DND-41 (cell line): ENCODE measurements around the gene MAPK8IP1.

ENCODE experiments used
- ATAC-seq: fragments of 200-7000 bp; cut with Tn5 transposase; 3 replicates; pipeline ENCODE4 v1.9.1; 2021; ENCODE audit warnings: low read depth; ENCODE audit not compliant: insufficient read depth
- DNase-seq: peaks from one replicate; pipeline ENCODE4 v3.0.0-alpha.2; 2020
- H2AFZ ChIP-seq: 2 replicates; pipeline ENCODE4 v1.6.0; 2012; ENCODE audit warnings: low read depth, low read length
- H3K27ac ChIP-seq: 2 replicates; pipeline ENCODE4 v1.5.1; 2012; ENCODE audit warnings: low read length, inconsistent platforms
- H3K27me3 ChIP-seq: fragments of 200-600 bp; sonication (generic); 2 replicates; pipeline ENCODE4 v1.6.0; 2012; ENCODE audit warnings: low read length, mild to moderate bottlenecking, inconsistent platforms; ENCODE audit not compliant: insufficient read depth, poor library complexity
- H3K36me3 ChIP-seq: 2 replicates; pipeline ENCODE4 v1.5.1; 2012; ENCODE audit warnings: low read length, inconsistent platforms; ENCODE audit not compliant: insufficient read depth
- H3K4me1 ChIP-seq: 2 replicates; pipeline ENCODE4 v1.5.1; 2012; ENCODE audit warnings: mild to moderate bottlenecking, low read length; ENCODE audit not compliant: insufficient read depth
- H3K4me2 ChIP-seq: 2 replicates; pipeline ENCODE4 v1.6.0; 2012; ENCODE audit warnings: mild to moderate bottlenecking, moderate library complexity, low read length, inconsistent platforms; ENCODE audit not compliant: insufficient read depth
- H3K4me3 ChIP-seq, 2 experiments: fragments of 200-600 bp in 1 of 2; shearing (Covaris generic) in 1 of 2; 2 replicates each; pipeline ENCODE4 v1.5.1; 2012 to 2016; ENCODE audit warnings: inconsistent platforms in 2 of 2, low read length in 2 of 2, mild to moderate bottlenecking in 2 of 2, low read depth in 1 of 2, moderate library complexity in 1 of 2
- H3K79me2 ChIP-seq: 2 replicates; pipeline ENCODE4 v1.6.0; 2012; ENCODE audit warnings: low read length, inconsistent platforms; ENCODE audit not compliant: insufficient read depth
- H3K9ac ChIP-seq: 2 replicates; pipeline ENCODE4 v1.6.0; 2012; ENCODE audit warnings: low read depth, mild to moderate bottlenecking, inconsistent platforms, low read length, moderate library complexity
- H3K9me3 ChIP-seq: 2 replicates; pipeline ENCODE4 v1.5.1; 2012; ENCODE audit warnings: low read length, moderate library complexity, mild to moderate bottlenecking, inconsistent platforms; ENCODE audit not compliant: insufficient read depth, severe bottlenecking
- H4K20me1 ChIP-seq: 2 replicates; pipeline ENCODE4 v1.6.0; 2012; ENCODE audit warnings: low read length; ENCODE audit not compliant: insufficient read depth
- CTCF ChIP-seq: IDR thresholded peaks from 2 replicates; pipeline ENCODE4 v1.5.1; 2012; ENCODE audit warnings: borderline replicate concordance, low read length, moderate library complexity, mild to moderate bottlenecking; ENCODE audit not compliant: poor library complexity, severe bottlenecking; ENCODE audit errors: extremely low read depth
- EZH2 ChIP-seq: IDR thresholded peaks from 3 replicates; pipeline ENCODE4 v1.6.1; 2012; ENCODE audit warnings: borderline replicate concordance, low read depth, mild to moderate bottlenecking, moderate library complexity, low read length, inconsistent platforms; ENCODE audit not compliant: severe bottlenecking

Gene MAPK8IP1

DNA sequence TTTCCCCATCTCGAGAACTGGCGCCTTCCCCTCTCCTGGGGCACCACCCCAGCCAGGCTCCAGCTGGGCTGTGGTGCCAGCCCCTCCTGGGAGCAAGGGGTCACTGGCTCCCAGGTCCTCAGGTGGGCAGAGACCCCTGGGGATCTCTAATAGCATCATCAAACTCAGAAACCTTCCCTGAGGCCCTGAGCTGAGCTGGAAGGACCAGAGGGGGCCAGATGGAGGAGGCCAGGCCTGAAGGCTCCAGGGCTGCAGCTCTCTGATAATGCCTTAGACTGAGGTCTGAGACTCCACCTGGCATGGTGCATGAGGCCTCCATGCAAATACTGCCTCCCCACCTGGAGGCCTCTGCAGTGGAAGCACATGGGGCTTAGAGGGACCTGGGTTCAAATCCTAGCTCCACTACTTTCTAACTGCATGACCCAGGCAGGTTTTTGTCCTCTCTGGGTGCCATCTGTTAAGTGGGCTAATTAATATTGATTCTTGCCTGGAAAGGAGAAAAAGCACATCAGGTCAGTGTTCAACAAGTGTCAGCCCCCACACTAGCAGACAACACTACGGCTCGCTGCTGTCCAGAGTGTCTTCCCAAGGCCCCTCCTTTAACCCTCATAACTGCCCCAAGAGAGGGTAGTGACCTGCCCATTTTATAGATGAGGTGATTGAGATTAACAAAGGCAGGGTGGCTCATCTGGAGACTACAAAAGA is 1.5 kb downstream of the MAPK8IP1 start:
- Histone ChIP-seq H3K4me1 (peaks cover 13% of the 10 kb centered on the region), H3K4me3 (no peak overlapping the region), H3K27ac (no peak overlapping the region), H3K27me3 (no peaks in the 10 kb centered on the region), H3K4me2 (no peak overlapping the region), H3K9me3 (no peaks in the 10 kb centered on the region), H3K9ac (no peak overlapping the region), H2AFZ (no peak overlapping the region), H3K79me2 (no peaks in the 10 kb centered on the region), H4K20me1 (peaks cover 22% of the 10 kb centered on the region), H3K36me3 (0 out of 2 replicates have a peak, but pooled peaks cover 2% of the 10 kb centered on the region)
- no peak for TF ChIP-seq CTCF
- TF ChIP-seq EZH2 = no peak
- ATAC-seq (no peak), DNase-seq (no peak)

- Histone ChIP-seq H2AFZ (no peak overlapping the region), H3K79me2 (no peaks in the 10 kb centered on the region), H3K4me3 (no peak overlapping the region), H4K20me1 (peaks cover 21% of the 10 kb centered on the region), H3K4me2 (no peak overlapping the region), H3K9ac (no peak overlapping the region), H3K36me3 (no peaks in the 10 kb centered on the region), H3K4me1 (peaks cover 13% of the 10 kb centered on the region), H3K9me3 (no peaks in the 10 kb centered on the region), H3K27ac (no peak overlapping the region), H3K27me3 (no peaks in the 10 kb centered on the region)
- ATAC-seq (no peak), DNase-seq (no peak)
- TF ChIP-seq EZH2 (no peak), CTCF (no peak)
Observed at GRCh38 chr11:45887587-45887986, 2.1 kb downstream of the MAPK8IP1 start.

- peaks cover 7% of the 10 kb centered on the region for H4K20me1 ChIP-seq
- no peak for DNase-seq
- H3K9me3 ChIP-seq = no peaks in the 10 kb centered on the region
- no peak overlapping the region for H3K4me3 ChIP-seq
- peaks cover 13% of the 10 kb centered on the region for H3K4me1 ChIP-seq
- H3K27me3 ChIP-seq = no peaks in the 10 kb centered on the region
- H3K36me3 ChIP-seq = no peaks in the 10 kb centered on the region
- H3K9ac ChIP-seq = no peak overlapping the region
- no peak for ATAC-seq
- H3K79me2 ChIP-seq = no peaks in the 10 kb centered on the region
- no peak overlapping the region for H2AFZ ChIP-seq
- H3K4me2 ChIP-seq = no peak overlapping the region
- no peak overlapping the region for H3K27ac ChIP-seq
- TF ChIP-seq CTCF = no peak
- no peak for TF ChIP-seq EZH2
Observed at GRCh38 chr11:45889555-45889954, 4.1 kb downstream of the MAPK8IP1 start.

DNA sequence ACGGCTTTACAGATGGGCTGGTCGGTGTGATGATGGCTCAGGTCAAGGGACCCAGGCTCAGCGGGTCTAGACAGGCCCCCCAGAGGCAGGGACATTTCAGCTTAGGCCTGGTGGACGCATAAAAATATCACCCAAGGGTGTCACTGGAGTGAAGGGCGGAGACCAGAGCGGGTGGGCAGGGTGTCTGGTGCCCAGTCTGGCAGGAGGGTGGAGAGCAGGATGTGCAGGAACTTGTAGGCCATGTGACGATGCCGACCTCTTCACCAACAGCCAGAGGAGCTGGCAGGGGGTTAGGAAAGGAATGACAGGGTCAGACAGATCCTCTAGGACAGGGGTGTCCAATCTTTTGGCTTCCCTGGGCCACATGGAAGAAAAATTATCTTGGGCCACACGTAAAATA is 4.5 kb downstream of the MAPK8IP1 start:
- H3K4me3 ChIP-seq = no peak overlapping the region
- DNase-seq (no peak), ATAC-seq (no peak)
- no peak overlapping the region for H3K9ac ChIP-seq
- peaks cover 11% of the 10 kb centered on the region for H3K4me1 ChIP-seq
- TF ChIP-seq EZH2 (no peak), CTCF (no peak)
- H3K27me3 ChIP-seq = no peaks in the 10 kb centered on the region
- H3K4me2 ChIP-seq = no peak overlapping the region
- no peaks in the 10 kb centered on the region for H3K79me2 ChIP-seq
- no peak overlapping the region for H3K27ac ChIP-seq
- H3K36me3 ChIP-seq = no peaks in the 10 kb centered on the region
- peaks cover 3% of the 10 kb centered on the region for H4K20me1 ChIP-seq
- H3K9me3 ChIP-seq = no peaks in the 10 kb centered on the region
- no peak overlapping the region for H2AFZ ChIP-seq
